Central memory CD4-positive, alpha-beta T cell (primary cell): ENCODE results near the gene UMAD1.

Experiments
- DNase-seq: peaks from one replicate; pipeline ENCODE4 v3.0.0; 2022

The UMAD1 gene

GRCh38 chr7:7731732-7732131 lies 91.2 kb downstream of the UMAD1 start:
- no peak for DNase-seq

- DNase-seq = no peak
These were observed 92.2 kb downstream of the UMAD1 start for GRCh38 chr7:7732621-7733281.

GRCh38 chr7:7736671-7737070 lies 96.1 kb downstream of the UMAD1 start:
- DNase-seq = no peak

GRCh38 chr7:7737674-7738073 lies 97.1 kb downstream of the UMAD1 start:
- no peak for DNase-seq

- DNase-seq = no peak
These were observed 97.6 kb downstream of the UMAD1 start for GRCh38 chr7:7738177-7738576.

- DNase-seq = no peak
These were observed 98.1 kb downstream of the UMAD1 start for GRCh38 chr7:7738622-7739021.

- no peak for DNase-seq
These were observed 98.9 kb downstream of the UMAD1 start for GRCh38 chr7:7739204-7740036.

GRCh38 chr7:7740037-7740355 lies 99.4 kb downstream of the UMAD1 start:
- DNase-seq = no peak

GRCh38 chr7:7742223-7742622 lies 101.7 kb downstream of the UMAD1 start:
- no peak for DNase-seq

GRCh38 chr7:7745258-7745657 lies 104.7 kb downstream of the UMAD1 start:
- DNase-seq = no peak

- no peak for DNase-seq
These were observed 105.4 kb downstream of the UMAD1 start for GRCh38 chr7:7745966-7746365.

- no peak for DNase-seq
These were observed 105.9 kb downstream of the UMAD1 start for GRCh38 chr7:7746458-7746857.

- DNase-seq = no peak
These were observed 110.2 kb downstream of the UMAD1 start for GRCh38 chr7:7750571-7751242.

- DNase-seq = no peak
These were observed 110.9 kb downstream of the UMAD1 start for GRCh38 chr7:7751243-7752092.

- DNase-seq = no peak
These were observed 116.0 kb downstream of the UMAD1 start for GRCh38 chr7:7756577-7756976.

GRCh38 chr7:7757576-7757975 lies 117.0 kb downstream of the UMAD1 start:
- no peak for DNase-seq

GRCh38 chr7:7761340-7761973 lies 120.9 kb downstream of the UMAD1 start:
- DNase-seq = peak; percentile 31

GRCh38 chr7:7761974-7762779 lies 121.6 kb downstream of the UMAD1 start:
- DNase-seq = peak; percentile 40

- peak; percentile 16 for DNase-seq
These were observed 124.2 kb downstream of the UMAD1 start for GRCh38 chr7:7764520-7765396.

GRCh38 chr7:7765422-7765821 lies 124.9 kb downstream of the UMAD1 start:
- DNase-seq = no peak

- no peak for DNase-seq
These were observed 126.1 kb downstream of the UMAD1 start for GRCh38 chr7:7766671-7767070.
